T47D (cell line): ENCODE results near the gene HMGCS1.
A peak's percentile ranks its signal among the peaks of the same experiment; 100 is the strongest.
"Not testable (repeated sequence)": the region's sequence is repeated elsewhere in the genome, so short reads cannot be mapped to it uniquely, and the experiment has no call there.

Experiments used
- DNase-seq, 2 experiments: peaks; one replicate each; pipeline versions ENCODE4 v3.0.0 to v3.0.0-alpha.2; 2011 to 2012; ENCODE audit warnings: low read depth in 1 of 2, low spot score in 1 of 2
- JUND ChIP-seq: IDR thresholded peaks from 2 replicates; pipeline ENCODE4 v1.6.1; 2012; ENCODE audit warnings: low read depth
- in situ Hi-C: cut with HindIII; loops from 2 replicates; pipeline ENCODE4 v1.10.0; 2016; ENCODE audit warnings: low sequenced_read_pairs, low pct_unique_long_range_greater_than_20kb

Gene HMGCS1

GRCh38 chr5:43332401-43332800 lies 19.2 kb upstream of the HMGCS1 start:
- TF ChIP-seq JUND = no peak
- no peak for DNase-seq
- in situ Hi-C loops = no loop called here

- in situ Hi-C loops = not testable (repeated sequence)
Measured at GRCh38 chr5:43325624-43326023, 12.4 kb upstream of the HMGCS1 start.

GRCh38 chr5:43323488-43323887 lies 10.3 kb upstream of the HMGCS1 start:
- in situ Hi-C loops, DNase-seq: not testable (repeated sequence)

More at GRCh38 chr5:43325624-43326023, 12.4 kb upstream of the HMGCS1 start:
- DNase-seq = not testable (repeated sequence)

GRCh38 chr5:43320846-43321245 lies 7.6 kb upstream of the HMGCS1 start:
- in situ Hi-C loops = no loop called here
- no peak for DNase-seq
- TF ChIP-seq JUND = no peak

GRCh38 chr5:43316421-43316820 lies 3.2 kb upstream of the HMGCS1 start:
- TF ChIP-seq JUND = no peak
- DNase-seq = no peak
- in situ Hi-C loops = no loop called here

GRCh38 chr5:43315682-43316081 lies 2.5 kb upstream of the HMGCS1 start:
- TF ChIP-seq JUND = no peak
- in situ Hi-C loops = no loop called here
- DNase-seq = no peak

- in situ Hi-C loops = no loop called here
- no peak for DNase-seq
Measured at GRCh38 chr5:43315263-43315662, 2.1 kb upstream of the HMGCS1 start.

GRCh38 chr5:43314724-43315123 lies 1.5 kb upstream of the HMGCS1 start:
- in situ Hi-C loops = no loop called here
- DNase-seq = no peak
- TF ChIP-seq JUND = no peak

More at GRCh38 chr5:43315263-43315662, 2.1 kb upstream of the HMGCS1 start:
- TF ChIP-seq JUND = no peak

- no peak for DNase-seq
- in situ Hi-C loops = no loop called here
- no peak for TF ChIP-seq JUND
Measured at GRCh38 chr5:43313854-43314457, 744 bp upstream of the HMGCS1 start.

- DNase-seq = no peak
- in situ Hi-C loops = no loop called here
- TF ChIP-seq JUND = no peak
Measured at GRCh38 chr5:43312699-43313034, 545 bp downstream of the HMGCS1 start.

- in situ Hi-C loops = no loop called here
- DNase-seq = no peak
Measured at GRCh38 chr5:43312076-43312661, 1.0 kb downstream of the HMGCS1 start.

GRCh38 chr5:43309637-43310036 lies 3.6 kb downstream of the HMGCS1 start:
- peak in 1 of 2 experiments; percentile 75 for DNase-seq
- no peak; the same call in 1 of the 2 replicates for TF ChIP-seq JUND
- in situ Hi-C loops = no loop called here

More at GRCh38 chr5:43312076-43312661, 1.0 kb downstream of the HMGCS1 start:
- TF ChIP-seq JUND = no peak

- no peak for DNase-seq
- in situ Hi-C loops = no loop called here
- no peak for TF ChIP-seq JUND
Measured at GRCh38 chr5:43309122-43309521, 4.1 kb downstream of the HMGCS1 start.

- in situ Hi-C loops, DNase-seq: not testable (repeated sequence)
Measured at GRCh38 chr5:43306954-43307353, 6.3 kb downstream of the HMGCS1 start.
